ENCODE measurements around the gene OR6A2.

Gene OR6A2

GRCh38 chr11:6755303-6755952, 44.1 kb downstream of the OR6A2 start:
- Histone ChIP-seq H3K36me3 (ENCODE audit: control insufficient read depth, low read length) (no peaks in the 10 kb centered on the region), H3K4me1 (ENCODE audit: control insufficient read depth, low read length) (no peaks in the 10 kb centered on the region), H3K4me2 (ENCODE audit: low read length) (no peak overlapping the region), H3K9me3 (ENCODE audit: control insufficient read depth, insufficient read depth, low read length) (no peaks in the 10 kb centered on the region), H3K4me3 (ENCODE audit: low read length) (no peak overlapping the region), H3K27me3 (ENCODE audit: control insufficient read depth, low read length) (no peaks in the 10 kb centered on the region), H3K9me2 (replicated peaks; ENCODE audit: control insufficient read depth, low read length) (no peaks in the 10 kb centered on the region), H3K79me2 (ENCODE audit: control insufficient read depth, low read length) (no peaks in the 10 kb centered on the region), H4K20me1 (ENCODE audit: control insufficient read depth, insufficient read depth, low read depth, low read length) (no peaks in the 10 kb centered on the region), H3F3A (ENCODE audit: control insufficient read depth, insufficient read depth) (no peaks in the 10 kb centered on the region), H3K27ac (ENCODE audit: low read depth, low read length) (no peak overlapping the region)
- TF ChIP-seq, protein P1, sequence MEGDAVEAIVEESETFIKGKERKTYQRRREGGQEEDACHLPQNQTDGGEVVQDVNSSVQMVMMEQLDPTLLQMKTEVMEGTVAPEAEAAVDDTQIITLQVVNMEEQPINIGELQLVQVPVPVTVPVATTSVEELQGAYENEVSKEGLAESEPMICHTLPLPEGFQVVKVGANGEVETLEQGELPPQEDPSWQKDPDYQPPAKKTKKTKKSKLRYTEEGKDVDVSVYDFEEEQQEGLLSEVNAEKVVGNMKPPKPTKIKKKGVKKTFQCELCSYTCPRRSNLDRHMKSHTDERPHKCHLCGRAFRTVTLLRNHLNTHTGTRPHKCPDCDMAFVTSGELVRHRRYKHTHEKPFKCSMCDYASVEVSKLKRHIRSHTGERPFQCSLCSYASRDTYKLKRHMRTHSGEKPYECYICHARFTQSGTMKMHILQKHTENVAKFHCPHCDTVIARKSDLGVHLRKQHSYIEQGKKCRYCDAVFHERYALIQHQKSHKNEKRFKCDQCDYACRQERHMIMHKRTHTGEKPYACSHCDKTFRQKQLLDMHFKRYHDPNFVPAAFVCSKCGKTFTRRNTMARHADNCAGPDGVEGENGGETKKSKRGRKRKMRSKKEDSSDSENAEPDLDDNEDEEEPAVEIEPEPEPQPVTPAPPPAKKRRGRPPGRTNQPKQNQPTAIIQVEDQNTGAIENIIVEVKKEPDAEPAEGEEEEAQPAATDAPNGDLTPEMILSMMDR (IDR thresholded peaks at IDR 0.05; ENCODE audit: low read depth, low read length, poor library complexity, severe bottlenecking), result peak; percentile 91
- TF ChIP-seq EZH2phosphoT487 (IDR thresholded peaks at IDR 0.05; ENCODE audit: borderline replicate concordance, low read length), result no peak

GRCh38 chr11:6747097-6747668, 52.3 kb downstream of the OR6A2 start:
- Histone ChIP-seq H3K36me3 (ENCODE audit: control insufficient read depth, low read length) (no peaks in the 10 kb centered on the region), H3K4me2 (ENCODE audit: low read length) (peak overlapping the region; percentile 67), H3K9me3 (ENCODE audit: control insufficient read depth, insufficient read depth, low read length) (no peaks in the 10 kb centered on the region), H3K9me2 (replicated peaks; ENCODE audit: control insufficient read depth, low read length) (no peaks in the 10 kb centered on the region), H3K27ac (ENCODE audit: low read depth, low read length) (0 out of 2 replicates have a peak overlapping the region, but pooled peaks have one; percentile 3), H3F3A (ENCODE audit: control insufficient read depth, insufficient read depth) (no peaks in the 10 kb centered on the region), H4K20me1 (ENCODE audit: control insufficient read depth, insufficient read depth, low read depth, low read length) (no peaks in the 10 kb centered on the region), H3K4me1 (ENCODE audit: control insufficient read depth, low read length) (peaks cover 50% of the 10 kb centered on the region), H3K4me3 (ENCODE audit: low read length) (peak overlapping the region; percentile 50; the same call in 1 of the 2 replicates), H3K27me3 (ENCODE audit: control insufficient read depth, low read length) (no peaks in the 10 kb centered on the region), H3K79me2 (ENCODE audit: control insufficient read depth, low read length) (no peaks in the 10 kb centered on the region)
- TF ChIP-seq, protein P1 (IDR thresholded peaks at IDR 0.05; ENCODE audit: low read depth, low read length, poor library complexity, severe bottlenecking), result no peak
- no peak for TF ChIP-seq EZH2phosphoT487 (IDR thresholded peaks at IDR 0.05; ENCODE audit: borderline replicate concordance, low read length)

GRCh38 chr11:6746626-6747025, 52.9 kb downstream of the OR6A2 start:
- Histone ChIP-seq H3K27ac (ENCODE audit: low read depth, low read length) (0 out of 2 replicates have a peak overlapping the region, but pooled peaks have one; percentile 3), H3F3A (ENCODE audit: control insufficient read depth, insufficient read depth) (no peaks in the 10 kb centered on the region), H4K20me1 (ENCODE audit: control insufficient read depth, insufficient read depth, low read depth, low read length) (no peaks in the 10 kb centered on the region), H3K4me2 (ENCODE audit: low read length) (peak overlapping the region; percentile 67), H3K9me2 (replicated peaks; ENCODE audit: control insufficient read depth, low read length) (no peaks in the 10 kb centered on the region), H3K36me3 (ENCODE audit: control insufficient read depth, low read length) (no peaks in the 10 kb centered on the region), H3K9me3 (ENCODE audit: control insufficient read depth, insufficient read depth, low read length) (no peaks in the 10 kb centered on the region), H3K27me3 (ENCODE audit: control insufficient read depth, low read length) (no peaks in the 10 kb centered on the region), H3K4me1 (ENCODE audit: control insufficient read depth, low read length) (peaks cover 50% of the 10 kb centered on the region), H3K79me2 (ENCODE audit: control insufficient read depth, low read length) (no peaks in the 10 kb centered on the region), H3K4me3 (ENCODE audit: low read length) (peak overlapping the region; percentile 50)
- no peak for TF ChIP-seq EZH2phosphoT487 (IDR thresholded peaks at IDR 0.05; ENCODE audit: borderline replicate concordance, low read length)
- TF ChIP-seq, protein P1 (IDR thresholded peaks at IDR 0.05; ENCODE audit: low read depth, low read length, poor library complexity, severe bottlenecking), result no peak
